CD14-positive monocyte (primary cell): ENCODE measurements around the gene ITGAX. TPM values are rescaled to one million over a fixed set of nuclear protein-coding genes. Genes with fewer than 3 reads are reported as not detected.

ENCODE experiments used
- DNase-seq, 3 donors: peaks; one replicate each; pipeline ENCODE4 v3.0.0-alpha.2; 2011 to 2022
- H2AFZ ChIP-seq: 2 replicates; pipeline ENCODE4 v1.6.0; 2012; ENCODE audit warnings: mild to moderate bottlenecking, low read depth, low read length, inconsistent platforms; ENCODE audit not compliant: insufficient read depth, poor library complexity, severe bottlenecking
- H3K27ac ChIP-seq, 2 donors: 1 replicate in 1 of 2; 2 replicates in 1 of 2; pipeline ENCODE4 v1.5.1; 2012 to 2013; ENCODE audit warnings: low read length in 2 of 2, control low read depth in 1 of 2, inconsistent platforms in 1 of 2, low read depth in 1 of 2, mild to moderate bottlenecking in 1 of 2
- H3K27me3 ChIP-seq, 2 donors: one replicate each; pipeline versions ENCODE4 v1.6.0 to v1.6.1; 2011 to 2013; ENCODE audit warnings: low read length in 2 of 2; ENCODE audit not compliant: control insufficient read depth in 2 of 2, insufficient read depth in 2 of 2
- H3K36me3 ChIP-seq, 2 donors: replicated peaks in 1 of 2; 1 replicate in 1 of 2; 2 replicates in 1 of 2; pipeline versions ENCODE4 v1.5.1 to v1.6.1; 2012 to 2013; ENCODE audit warnings: low read length in 2 of 2, control low read depth in 1 of 2, inconsistent platforms in 1 of 2, mild to moderate bottlenecking in 1 of 2; ENCODE audit not compliant: insufficient read depth in 2 of 2, control insufficient read depth in 1 of 2
- H3K4me1 ChIP-seq, 2 donors: 1 replicate in 1 of 2; 2 replicates in 1 of 2; pipeline versions ENCODE4 v1.5.1 to v1.6.1; 2012 to 2013; ENCODE audit warnings: low read length in 2 of 2, control low read depth in 1 of 2, inconsistent platforms in 1 of 2, mild to moderate bottlenecking in 1 of 2, moderate library complexity in 1 of 2; ENCODE audit not compliant: insufficient read depth in 2 of 2, control insufficient read depth in 1 of 2
- H3K4me2 ChIP-seq: replicated peaks from 2 replicates; pipeline ENCODE3; 2012; ENCODE audit warnings: low read length, moderate library complexity, mild to moderate bottlenecking; ENCODE audit not compliant: poor library complexity, severe bottlenecking; ENCODE audit errors: extremely low read depth
- H3K4me3 ChIP-seq, 3 experiments: fragments of 200-600 bp in 1 of 3; sonication (generic) in 1 of 3; replicated peaks in 1 of 3; 1 replicate in 2 of 3; 2 replicates in 1 of 3; pipeline ENCODE4 v1.5.1; 2011 to 2013; ENCODE audit warnings: low read length in 3 of 3, mild to moderate bottlenecking in 3 of 3, control low read depth in 2 of 3, low read depth in 2 of 3, inconsistent platforms in 1 of 3, moderate library complexity in 1 of 3
- H3K79me2 ChIP-seq: 2 replicates; pipeline ENCODE4 v1.6.0; 2012; ENCODE audit warnings: mild to moderate bottlenecking, control low read depth, inconsistent platforms, low read length, moderate library complexity; ENCODE audit not compliant: insufficient read depth
- H3K9ac ChIP-seq: 2 replicates; pipeline ENCODE4 v1.6.0; 2017; ENCODE audit warnings: low read length, mild to moderate bottlenecking; ENCODE audit not compliant: insufficient read depth, poor library complexity, severe bottlenecking
- H3K9me3 ChIP-seq, 2 donors: replicated peaks in 1 of 2; 1 replicate in 1 of 2; 2 replicates in 1 of 2; pipeline versions ENCODE4 v1.5.1 to v1.6.1; 2012 to 2013; ENCODE audit warnings: low read length in 2 of 2, control low read depth in 1 of 2; ENCODE audit not compliant: control insufficient read depth in 1 of 2, insufficient read depth in 1 of 2
- H4K20me1 ChIP-seq: 2 replicates; pipeline ENCODE4 v1.6.0; 2012; ENCODE audit warnings: mild to moderate bottlenecking, low read length, control low read depth, moderate library complexity; ENCODE audit not compliant: insufficient read depth
- H3K27ac Mint-ChIP-seq, 7 donors: one replicate each; pipeline ENCODE4 v1.8.0; 2020; ENCODE audit warnings: mild to moderate bottlenecking in 7 of 7, mixed read lengths in 7 of 7, moderate library complexity in 6 of 7, inconsistent platforms in 2 of 7
- H3K27me3 Mint-ChIP-seq, 3 donors: one replicate each; pipeline ENCODE4 v1.8.0; 2021 to 2022; ENCODE audit warnings: low read depth in 3 of 3, mild to moderate bottlenecking in 3 of 3, mixed read lengths in 3 of 3, moderate library complexity in 3 of 3, inconsistent platforms in 1 of 3
- H3K36me3 Mint-ChIP-seq, 2 donors: one replicate each; pipeline ENCODE4 v1.8.0; 2020; ENCODE audit warnings: mixed read lengths in 2 of 2, inconsistent platforms in 1 of 2, mild to moderate bottlenecking in 1 of 2
- H3K4me1 Mint-ChIP-seq: one replicate; pipeline ENCODE4 v1.8.0; 2020; ENCODE audit warnings: mild to moderate bottlenecking, mixed read lengths
- H3K4me3 Mint-ChIP-seq, 2 donors: one replicate each; pipeline ENCODE4 v1.8.0; 2020; ENCODE audit warnings: mild to moderate bottlenecking in 2 of 2, mixed read lengths in 2 of 2, moderate library complexity in 1 of 2
- H3K9me3 Mint-ChIP-seq, 7 donors: one replicate each; pipeline ENCODE4 v1.8.0; 2020 to 2022; ENCODE audit warnings: mixed read lengths in 7 of 7, mild to moderate bottlenecking in 6 of 7, moderate library complexity in 6 of 7, inconsistent platforms in 2 of 7
- WGBS: methylation state at CpG from one replicate; pipeline ENCODE4 v1.1.5; 2013; ENCODE audit warnings: missing lambda C conversion rate; ENCODE audit not compliant: insufficient coverage; 5-methylcytosine and 5-hydroxymethylcytosine counted together
- intact Hi-C, 2 donors: fragments of 100-400 bp; cut with micrococcal nuclease; formaldehyde crosslinking; loops; one replicate each; pipeline versions ENCODE4 v1.15.0 to v1.15.1; 2023
- polyA plus RNA-seq, 3 donors: library from polyadenylated mRNA; depleted of rRNA in 1 of 3; unstranded in 2 of 3; stranded (reverse) in 1 of 3; fragments of 300-500 nt in 2 of 3; fragments of >200 nt in 1 of 3; fragmentation: Illumina TruSeq in 2 of 3; gene quantifications; 1 replicate in 2 of 3; 2 replicates in 1 of 3; pipeline ENCODE4 v1.2.3, GENCODE V29; 2012 to 2021
- TF ChIP-seq, protein P1 (sequence below): fragments of 200-600 bp; IDR thresholded peaks from one replicate; pipeline ENCODE4 v1.8.0; 2022; ENCODE audit warnings: antibody characterized with exemption, mild to moderate bottlenecking

Gene ITGAX
- polyA plus RNA-seq, 3 donors: 40.7 to 710 (median 71.3) TPM

DNA sequence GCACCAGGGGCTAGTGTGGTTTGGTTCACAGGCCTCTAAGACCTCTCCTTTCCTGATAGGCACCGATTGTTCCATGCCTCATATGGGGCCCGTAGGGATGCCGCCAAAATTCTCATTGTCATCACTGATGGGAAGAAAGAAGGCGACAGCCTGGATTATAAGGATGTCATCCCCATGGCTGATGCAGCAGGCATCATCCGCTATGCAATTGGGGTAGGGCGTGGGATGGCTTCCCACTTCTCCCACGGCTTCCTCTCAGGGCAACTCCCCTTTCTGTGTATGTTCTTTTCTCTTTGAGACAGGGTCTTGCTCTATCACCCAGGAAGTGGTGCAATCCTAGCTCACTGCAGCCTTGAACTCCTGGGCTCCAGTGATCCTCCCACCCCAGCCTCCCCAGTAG lies 5.3 kb downstream of the ITGAX start:
- peaks cover 65 to 77% of the 10 kb centered on the region in 2 donors for H3K4me1 ChIP-seq
- H3K9me3 ChIP-seq: no peaks in the 10 kb centered on the region
- no peak overlapping the region for H3K9ac ChIP-seq
- H2AFZ ChIP-seq: no peak overlapping the region
- H3K36me3 ChIP-seq: peaks cover 32 to 38% of the 10 kb centered on the region in 2 donors
- WGBS: 20% methylated on average over 1 of the region's 7 CpGs
- peak overlapping the region in 5 of 7 donors; percentile 21 to 71 (median 62) for H3K27ac Mint-ChIP-seq
- H3K36me3 Mint-ChIP-seq: peaks cover 60 to 93% of the 10 kb centered on the region in 2 donors
- peaks cover 0 to 3% (median 1%) of the 10 kb centered on the region in 3 donors for H3K27me3 Mint-ChIP-seq
- H4K20me1 ChIP-seq: peaks cover 87% of the 10 kb centered on the region
- H3K4me1 Mint-ChIP-seq: peaks cover 74% of the 10 kb centered on the region
- H3K4me3 Mint-ChIP-seq: no peak overlapping the region
- TF ChIP-seq, protein P1, sequence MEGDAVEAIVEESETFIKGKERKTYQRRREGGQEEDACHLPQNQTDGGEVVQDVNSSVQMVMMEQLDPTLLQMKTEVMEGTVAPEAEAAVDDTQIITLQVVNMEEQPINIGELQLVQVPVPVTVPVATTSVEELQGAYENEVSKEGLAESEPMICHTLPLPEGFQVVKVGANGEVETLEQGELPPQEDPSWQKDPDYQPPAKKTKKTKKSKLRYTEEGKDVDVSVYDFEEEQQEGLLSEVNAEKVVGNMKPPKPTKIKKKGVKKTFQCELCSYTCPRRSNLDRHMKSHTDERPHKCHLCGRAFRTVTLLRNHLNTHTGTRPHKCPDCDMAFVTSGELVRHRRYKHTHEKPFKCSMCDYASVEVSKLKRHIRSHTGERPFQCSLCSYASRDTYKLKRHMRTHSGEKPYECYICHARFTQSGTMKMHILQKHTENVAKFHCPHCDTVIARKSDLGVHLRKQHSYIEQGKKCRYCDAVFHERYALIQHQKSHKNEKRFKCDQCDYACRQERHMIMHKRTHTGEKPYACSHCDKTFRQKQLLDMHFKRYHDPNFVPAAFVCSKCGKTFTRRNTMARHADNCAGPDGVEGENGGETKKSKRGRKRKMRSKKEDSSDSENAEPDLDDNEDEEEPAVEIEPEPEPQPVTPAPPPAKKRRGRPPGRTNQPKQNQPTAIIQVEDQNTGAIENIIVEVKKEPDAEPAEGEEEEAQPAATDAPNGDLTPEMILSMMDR: no peak
- H3K4me3 ChIP-seq: peak overlapping the region in 1 of 3 experiments; percentile 0
- intact Hi-C loops: no loop called here
- H3K4me2 ChIP-seq: no peak overlapping the region
- H3K79me2 ChIP-seq: peaks cover 25% of the 10 kb centered on the region
- H3K27me3 ChIP-seq: no peaks in the 10 kb centered on the region
- peaks cover 0 to 2% (median 0%) of the 10 kb centered on the region in 7 donors for H3K9me3 Mint-ChIP-seq
- peak overlapping the region in 1 of 2 donors; percentile 7 for H3K27ac ChIP-seq
- no peak for DNase-seq

GRCh38 chr16:31361201-31362110 lies 6.5 kb downstream of the ITGAX start:
- Mint-ChIP-seq H3K36me3 (peaks cover 59 to 91% of the 10 kb centered on the region in 2 donors), H3K9me3 (peaks cover 0 to 2% (median 0%) of the 10 kb centered on the region in 7 donors), H3K27me3 (peaks cover 0 to 7% (median 1%) of the 10 kb centered on the region in 3 donors), H3K4me1 (peaks cover 80% of the 10 kb centered on the region), H3K4me3 (no peak overlapping the region), H3K27ac (peak overlapping the region in 2 of 7 donors; percentile 36 to 77)
- Histone ChIP-seq H3K79me2 (peaks cover 13% of the 10 kb centered on the region), H2AFZ (no peak overlapping the region), H3K27me3 (no peaks in the 10 kb centered on the region), H3K9ac (no peak overlapping the region), H3K4me2 (no peak overlapping the region), H3K4me3 (no peak overlapping the region), H3K9me3 (no peaks in the 10 kb centered on the region), H3K36me3 (peaks cover 33 to 39% of the 10 kb centered on the region in 2 donors), H3K4me1 (peaks cover 65 to 77% of the 10 kb centered on the region in 2 donors), H3K27ac (no peak overlapping the region), H4K20me1 (peaks cover 75% of the 10 kb centered on the region)
- no peak for DNase-seq
- intact Hi-C loops: no loop called here
- 98% methylated on average over 24 of the region's 28 CpGs for WGBS
- TF ChIP-seq, protein P1: no peak
